HG03135 (cell line): ENCODE measurements around the gene NUP42.
"Not testable (repeated sequence)": the region's sequence is repeated elsewhere in the genome, so short reads cannot be mapped to it uniquely, and the experiment has no call there.

Experiments used
- ATAC-seq: cut with Tn5 transposase; IDR thresholded peaks from one replicate; pipeline ENCODE4 v1.9.1; 2021; ENCODE audit warnings: mild to moderate bottlenecking, moderate library complexity; ENCODE audit not compliant: unreplicated experiment

The NUP42 gene

DNA sequence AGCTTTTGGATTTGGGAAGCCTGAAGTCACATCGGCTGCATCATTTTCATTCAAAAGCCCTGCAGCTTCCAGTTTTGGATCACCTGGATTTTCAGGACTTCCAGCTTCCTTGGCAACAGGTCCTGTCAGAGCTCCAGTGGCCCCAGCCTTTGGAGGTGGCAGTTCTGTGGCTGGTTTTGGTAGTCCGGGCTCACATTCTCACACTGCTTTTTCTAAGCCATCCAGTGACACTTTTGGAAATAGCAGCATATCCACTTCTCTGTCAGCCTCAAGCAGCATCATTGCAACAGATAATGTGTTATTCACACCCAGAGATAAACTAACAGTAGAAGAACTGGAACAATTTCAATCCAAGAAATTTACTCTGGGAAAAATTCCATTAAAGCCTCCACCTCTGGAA is 18.5 kb downstream of the NUP42 start:
- no peak for ATAC-seq

DNA sequence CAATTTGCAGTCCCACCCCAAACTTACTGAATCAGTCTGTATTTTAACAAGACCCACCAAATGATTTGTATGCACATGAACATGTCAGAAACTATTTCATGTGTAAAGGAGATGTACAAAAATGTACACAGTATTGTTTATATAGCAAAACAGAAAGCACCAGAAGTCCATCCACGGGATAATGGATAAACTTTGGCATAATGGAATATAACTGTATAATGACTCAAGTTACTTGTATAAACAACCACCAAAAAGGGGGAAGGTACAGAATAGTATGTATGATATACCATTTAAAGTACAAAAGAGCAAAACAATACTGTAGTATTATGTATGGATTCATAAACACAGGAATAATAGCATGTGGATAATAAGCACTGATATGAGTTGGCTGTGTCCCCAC is 22.4 kb downstream of the NUP42 start:
- no peak for ATAC-seq

DNA sequence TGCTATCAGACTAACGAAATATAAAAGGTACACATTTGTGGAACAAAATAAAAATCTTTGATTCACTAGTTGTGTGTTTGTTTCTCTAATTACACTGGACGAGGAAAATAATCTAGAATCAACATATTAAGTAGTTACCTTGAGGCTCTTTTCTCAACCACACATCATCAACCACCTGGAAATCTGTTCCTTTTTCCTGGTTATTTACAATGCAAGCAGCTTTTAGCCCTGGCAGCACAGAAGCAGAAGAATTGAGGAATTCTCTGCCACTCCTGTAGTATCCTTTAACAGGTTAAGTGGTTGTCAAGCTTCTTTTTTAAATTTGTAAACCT is 23.7 kb downstream of the NUP42 start:
- no peak for ATAC-seq

DNA sequence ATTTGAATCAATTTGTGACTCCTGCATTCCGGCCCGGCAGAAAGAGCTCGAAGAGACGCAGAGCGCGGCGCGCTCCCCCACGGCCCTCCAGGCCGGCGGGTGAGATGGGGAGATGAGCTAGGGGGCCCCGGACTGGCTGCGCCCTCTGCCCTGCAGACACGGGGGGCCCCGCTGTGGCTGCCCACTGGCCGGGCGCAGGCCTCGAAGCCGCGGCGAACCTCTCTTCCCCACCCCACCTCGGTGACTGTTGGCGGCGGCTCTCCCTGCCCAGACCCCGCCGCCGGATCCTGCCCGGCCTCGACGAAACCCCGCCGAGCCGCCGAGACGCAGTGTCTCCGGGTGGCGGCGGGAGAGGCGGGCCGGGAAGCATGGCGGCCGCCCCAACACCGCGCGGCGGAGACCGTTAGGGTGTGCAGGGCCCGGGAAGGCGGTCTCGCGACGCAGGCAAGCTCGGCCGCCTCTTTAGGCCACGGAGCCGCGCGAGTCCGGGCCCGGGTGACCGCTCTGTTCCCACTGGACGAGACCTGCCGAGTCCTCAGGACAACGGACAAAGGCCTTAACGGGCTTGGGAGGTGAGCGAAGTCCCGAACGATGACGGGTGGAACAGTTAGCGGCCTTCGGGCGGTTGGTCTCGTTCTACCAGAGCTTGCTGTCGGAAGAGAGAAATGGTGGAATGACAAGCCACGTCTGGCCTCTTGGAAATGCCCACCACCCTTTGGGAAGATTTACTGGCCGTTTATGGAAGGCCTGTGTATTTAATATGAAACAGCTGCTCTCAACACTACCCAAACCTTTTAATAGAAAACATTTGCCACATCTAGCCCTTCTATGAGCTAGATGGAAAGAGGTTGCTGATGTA is 24.3 kb downstream of the NUP42 start:
- ATAC-seq = no peak

- ATAC-seq = no peak
Observed at GRCh38 chr7:23207021-23207420, 25.2 kb downstream of the NUP42 start.

DNA sequence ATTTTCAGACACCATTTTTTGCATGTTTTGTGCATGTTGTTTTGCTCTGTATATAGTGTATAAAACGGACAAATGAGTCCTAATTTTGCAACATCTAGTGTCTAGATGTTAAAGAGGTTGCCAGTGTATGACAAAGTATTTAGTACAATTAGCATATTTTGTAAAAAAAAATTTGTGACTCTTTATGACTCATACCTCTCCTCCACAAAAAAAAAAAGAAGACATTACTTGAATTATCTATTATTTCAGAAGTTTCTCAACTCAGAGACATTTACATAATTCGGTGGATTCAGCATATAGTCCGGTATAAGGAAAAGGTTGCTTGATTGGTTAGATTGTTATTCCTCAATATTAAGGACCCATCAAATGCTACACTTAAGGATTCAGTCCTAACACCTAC is 26.0 kb downstream of the NUP42 start:
- no peak for ATAC-seq

- no peak for ATAC-seq
Observed at GRCh38 chr7:23208316-23208715, 26.5 kb downstream of the NUP42 start.

DNA sequence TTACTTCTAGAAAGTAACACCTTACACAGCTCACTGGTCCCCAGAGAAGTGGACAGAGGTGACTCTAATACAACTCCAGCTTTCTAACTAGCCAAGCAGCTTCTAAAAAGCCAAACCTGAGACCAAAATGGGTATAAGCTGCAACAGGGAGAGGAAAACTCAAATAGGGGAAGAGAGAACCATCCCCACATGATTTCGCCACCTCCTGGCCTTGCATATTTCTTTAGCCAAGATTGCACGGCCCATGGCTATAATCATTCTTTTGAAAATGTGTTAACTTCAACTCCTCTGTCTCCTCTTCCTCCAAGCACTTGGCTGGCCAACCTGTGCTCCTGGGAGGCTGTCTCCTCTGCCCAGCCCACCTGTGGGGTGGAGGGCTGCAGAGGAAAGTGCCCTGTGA is 28.7 kb downstream of the NUP42 start:
- no peak for ATAC-seq

DNA sequence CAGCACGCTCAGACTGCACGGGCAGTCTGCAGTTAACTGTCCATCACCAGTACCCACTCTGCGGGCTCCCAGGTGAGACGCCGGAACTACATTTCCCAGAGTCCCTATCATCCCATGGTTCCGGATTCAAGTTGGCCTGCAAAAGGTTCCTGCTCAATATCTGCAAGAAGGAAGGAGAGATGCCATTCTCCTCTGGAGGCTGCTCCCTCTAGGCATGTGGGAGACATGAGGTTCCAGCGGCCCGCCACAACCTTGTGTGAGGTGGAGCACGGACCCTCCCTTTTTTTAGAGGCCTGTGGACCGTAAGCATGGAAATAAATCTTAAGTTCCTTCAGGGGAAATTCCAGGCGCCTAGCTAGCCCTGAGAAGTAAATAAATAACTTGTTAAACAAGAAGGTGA is 29.7 kb downstream of the NUP42 start:
- no peak for ATAC-seq

DNA sequence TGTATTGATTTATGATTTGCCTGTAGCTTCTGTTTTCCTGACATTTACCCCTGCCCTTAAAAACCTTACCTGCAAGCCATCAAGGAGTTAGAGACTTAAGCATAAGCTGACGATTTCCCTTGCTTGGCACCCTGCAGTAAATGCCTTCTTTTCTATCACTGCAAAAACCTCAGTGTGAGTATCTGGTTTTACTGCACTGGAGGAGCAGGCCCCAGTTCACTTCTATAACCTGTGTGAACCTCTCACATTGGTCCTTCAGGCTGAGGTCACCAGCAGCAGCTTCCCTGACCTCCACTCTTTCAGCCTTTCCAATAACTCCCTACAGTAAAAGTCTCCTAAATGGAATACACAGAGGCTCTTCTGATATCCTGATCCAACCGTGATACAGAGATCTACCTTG is 30.5 kb downstream of the NUP42 start:
- ATAC-seq = no peak

- ATAC-seq = no peak
Observed at GRCh38 chr7:23212841-23213240, 31.0 kb downstream of the NUP42 start.

GRCh38 chr7:23213755-23214154 is 31.9 kb downstream of the NUP42 start:
- ATAC-seq = no peak

DNA sequence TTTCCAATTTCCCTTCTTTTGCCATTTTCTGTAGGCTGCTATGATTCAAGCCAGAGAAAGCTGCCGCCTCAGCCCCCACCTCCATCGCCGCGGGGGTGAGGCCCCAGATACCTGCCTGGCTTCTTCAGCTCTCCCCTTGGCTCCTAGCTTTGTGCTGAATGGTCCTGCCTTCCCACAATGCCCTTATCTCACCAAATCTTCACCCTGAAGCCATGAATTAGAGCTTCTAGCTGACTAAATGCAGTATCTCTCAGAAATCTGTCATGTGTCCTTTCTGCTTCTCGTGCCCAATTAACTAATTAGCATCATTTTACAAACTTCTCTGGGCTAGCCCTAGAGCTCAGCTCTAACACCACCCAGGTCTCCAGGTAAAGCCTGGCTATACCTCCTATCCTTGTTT is 32.6 kb downstream of the NUP42 start:
- ATAC-seq = no peak

DNA sequence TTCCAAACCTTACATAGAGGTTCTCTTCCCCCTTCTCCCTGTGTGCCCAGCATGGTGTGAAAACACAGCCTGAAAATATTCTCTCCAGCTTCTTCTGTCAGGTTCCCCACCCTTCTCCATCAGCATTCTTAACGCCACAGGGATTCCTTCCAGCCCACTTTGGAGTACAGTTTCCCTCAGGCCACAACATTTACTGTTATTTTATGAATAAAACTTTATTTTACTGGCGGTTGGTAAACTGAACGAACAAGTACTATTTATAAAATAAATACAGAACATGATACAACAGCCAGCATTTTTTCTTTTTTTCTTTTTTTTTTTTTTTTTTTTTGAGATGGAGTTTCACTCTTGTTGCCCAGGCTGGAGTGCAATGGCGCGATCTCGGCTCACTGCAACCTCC is 33.1 kb downstream of the NUP42 start:
- ATAC-seq = no peak

- no peak for ATAC-seq
Observed at GRCh38 chr7:23216021-23216420, 34.2 kb downstream of the NUP42 start.

DNA sequence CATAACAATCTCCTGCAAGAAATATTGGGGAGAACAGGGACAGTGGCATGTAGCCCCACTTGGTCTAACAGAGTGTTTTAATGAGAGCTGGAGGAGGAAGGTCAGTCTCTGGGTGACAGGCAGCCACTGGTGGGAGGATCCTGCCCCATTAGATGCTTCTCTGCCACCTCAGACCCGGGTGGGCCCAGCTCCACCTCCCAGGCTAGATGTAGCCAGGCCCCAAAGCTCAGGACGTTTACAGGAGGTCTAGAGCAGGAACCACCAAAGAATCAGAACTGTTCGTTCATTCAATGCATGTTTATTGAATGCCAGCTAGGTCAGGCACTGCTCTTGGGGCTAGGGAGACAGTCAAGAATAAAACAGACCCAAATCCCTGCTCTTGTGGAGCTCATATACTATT is 36.3 kb downstream of the NUP42 start:
- ATAC-seq = no peak

GRCh38 chr7:23220690-23221305 is 39.0 kb downstream of the NUP42 start:
- ATAC-seq = no peak

DNA sequence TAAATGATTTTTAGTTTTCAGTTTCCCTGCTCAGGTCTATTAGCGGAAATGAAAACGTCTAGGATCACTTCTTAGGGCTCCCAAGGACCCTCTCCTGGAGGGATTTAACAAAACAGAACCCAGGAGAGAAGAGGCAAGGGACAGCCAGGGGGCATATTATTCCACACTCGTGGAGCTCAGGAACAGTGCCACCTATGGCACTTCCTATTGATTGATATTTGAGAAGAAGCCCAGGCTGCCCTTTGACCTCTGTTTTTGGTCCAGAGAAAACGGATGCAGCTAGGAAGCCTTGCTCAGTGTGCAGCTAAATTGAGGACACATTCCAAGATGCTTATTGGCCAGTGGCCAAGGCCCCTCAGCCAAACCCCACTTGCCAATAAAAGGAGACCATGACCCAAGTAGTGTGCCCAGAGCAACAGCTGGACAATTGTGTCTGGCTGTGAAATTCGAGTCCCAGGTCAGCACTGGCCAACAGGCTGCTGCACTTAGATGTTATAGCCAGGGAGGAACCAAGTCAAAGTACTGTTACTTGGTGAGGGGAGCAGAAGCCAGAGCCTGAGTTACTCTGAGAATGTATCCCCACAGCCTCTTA is 40.7 kb downstream of the NUP42 start:
- ATAC-seq = no peak

DNA sequence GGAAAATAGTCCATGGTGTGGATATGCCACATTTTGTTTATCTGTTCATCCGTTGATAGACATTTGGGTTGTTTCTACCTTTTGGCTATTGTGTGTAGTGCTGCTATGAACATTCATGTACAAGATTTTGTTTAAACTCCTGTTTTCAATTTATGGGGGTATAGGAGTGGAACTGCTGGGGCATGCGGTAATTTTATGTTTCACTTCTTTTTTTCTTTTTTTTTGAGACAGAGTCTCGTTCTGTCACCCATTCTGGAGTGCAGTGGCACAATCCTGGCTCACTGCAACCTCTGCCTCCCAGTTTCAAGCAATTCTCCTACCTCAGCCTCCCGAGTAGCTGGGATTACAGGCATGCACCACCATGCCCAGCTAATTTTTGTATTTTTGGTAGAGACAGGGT is 42.5 kb downstream of the NUP42 start:
- ATAC-seq = not testable (repeated sequence)

DNA sequence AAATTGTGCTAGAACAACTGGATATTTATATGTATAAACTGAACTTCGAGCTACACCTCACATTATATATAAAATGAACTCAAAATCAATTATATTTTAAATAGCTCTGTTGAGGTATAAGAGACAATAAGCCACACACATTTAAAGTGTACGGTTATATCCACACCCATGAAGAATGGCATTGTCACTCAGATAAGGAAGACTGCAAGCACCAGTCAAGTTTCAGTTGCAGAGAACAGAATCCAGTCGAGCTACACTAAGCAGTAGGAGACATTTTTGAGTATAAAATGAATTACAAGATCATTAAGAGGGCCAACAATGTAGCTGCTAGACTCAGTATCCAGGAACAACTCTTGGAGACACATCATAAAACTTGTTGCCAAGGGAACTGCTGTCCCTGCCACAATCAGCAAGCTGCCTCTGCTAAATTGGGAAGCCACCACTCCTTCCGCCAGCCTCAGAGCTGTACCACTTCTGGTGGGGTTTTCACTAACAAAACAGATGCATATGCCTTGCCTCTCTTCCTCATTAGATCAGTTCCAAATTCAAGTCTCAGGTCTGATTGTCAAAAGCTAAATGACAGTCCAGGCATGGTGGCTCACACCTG is 45.1 kb downstream of the NUP42 start:
- ATAC-seq = no peak

DNA sequence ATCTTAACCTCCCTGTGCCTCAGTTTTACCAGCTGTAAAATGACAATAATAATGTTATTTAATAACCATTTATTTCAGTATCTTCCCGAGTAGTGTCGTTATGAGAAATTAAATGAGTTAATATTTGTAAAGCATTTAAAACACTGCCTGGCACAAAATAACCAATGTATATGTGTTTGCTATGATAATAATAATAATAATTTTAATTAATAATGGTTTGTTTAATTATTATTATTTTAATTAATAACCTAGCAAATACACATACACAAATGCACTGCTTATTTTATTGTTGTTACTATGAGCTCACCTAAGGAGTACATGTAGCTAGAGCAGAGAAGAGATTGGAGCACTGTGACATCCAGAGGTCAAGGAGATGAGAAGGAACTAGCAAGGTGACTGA is 46.6 kb downstream of the NUP42 start:
- ATAC-seq = no peak

DNA sequence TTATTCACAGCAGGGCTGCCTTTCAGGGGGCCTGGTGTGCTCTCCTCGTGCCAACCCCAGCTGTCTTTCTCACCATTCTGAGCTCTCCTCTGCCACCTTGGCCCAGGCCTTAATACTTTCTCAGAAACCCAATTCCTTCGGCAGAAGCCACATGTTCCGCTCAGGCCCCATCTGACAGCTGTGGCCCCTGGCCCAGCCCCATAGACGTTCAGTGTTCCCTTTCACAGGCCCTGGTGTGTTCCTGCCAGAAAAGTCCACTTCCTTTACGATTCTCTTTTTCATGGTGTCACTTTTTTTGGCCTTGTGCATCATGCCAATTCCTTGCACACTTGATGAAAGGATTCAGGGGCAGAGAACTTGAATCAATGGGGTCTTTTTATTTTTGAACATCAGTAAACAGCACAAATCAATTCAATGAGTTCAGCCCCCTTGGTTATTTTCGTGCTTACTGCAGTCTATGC is 48.8 kb downstream of the NUP42 start:
- ATAC-seq = no peak
